IPS-20b (cell line): ENCODE measurements around the gene KDM6A.
"Not testable (repeated sequence)": the region's sequence is repeated elsewhere in the genome, so short reads cannot be mapped to it uniquely, and the experiment has no call there.

Experiments used
- H3K27ac ChIP-seq: one replicate; pipeline ENCODE4 v1.5.1; 2013; ENCODE audit warnings: low read length
- H3K27me3 ChIP-seq: 2 replicates; pipeline ENCODE4 v1.6.1; 2013; ENCODE audit warnings: mild to moderate bottlenecking, low read length, inconsistent platforms; ENCODE audit not compliant: insufficient read depth
- H3K36me3 ChIP-seq: 2 replicates; pipeline ENCODE4 v1.6.1; 2013; ENCODE audit warnings: low read depth, mild to moderate bottlenecking, inconsistent platforms, low read length, moderate library complexity; ENCODE audit not compliant: insufficient read depth
- H3K4me1 ChIP-seq: 2 replicates; pipeline ENCODE4 v1.6.1; 2013; ENCODE audit warnings: mild to moderate bottlenecking, control low read depth, inconsistent platforms, low read length, moderate library complexity; ENCODE audit not compliant: insufficient read depth
- H3K4me3 ChIP-seq: 2 replicates; pipeline ENCODE4 v1.5.1; 2013; ENCODE audit warnings: mild to moderate bottlenecking, low read length, inconsistent platforms
- H3K9ac ChIP-seq: 2 replicates; pipeline ENCODE4 v1.6.1; 2013; ENCODE audit warnings: low read depth, mild to moderate bottlenecking, inconsistent platforms, low read length, moderate library complexity
- H3K9me3 ChIP-seq: 2 replicates; pipeline ENCODE4 v1.6.1; 2013; ENCODE audit warnings: mild to moderate bottlenecking, low read depth, low read length, inconsistent platforms; ENCODE audit not compliant: insufficient read depth

Gene KDM6A

DNA sequence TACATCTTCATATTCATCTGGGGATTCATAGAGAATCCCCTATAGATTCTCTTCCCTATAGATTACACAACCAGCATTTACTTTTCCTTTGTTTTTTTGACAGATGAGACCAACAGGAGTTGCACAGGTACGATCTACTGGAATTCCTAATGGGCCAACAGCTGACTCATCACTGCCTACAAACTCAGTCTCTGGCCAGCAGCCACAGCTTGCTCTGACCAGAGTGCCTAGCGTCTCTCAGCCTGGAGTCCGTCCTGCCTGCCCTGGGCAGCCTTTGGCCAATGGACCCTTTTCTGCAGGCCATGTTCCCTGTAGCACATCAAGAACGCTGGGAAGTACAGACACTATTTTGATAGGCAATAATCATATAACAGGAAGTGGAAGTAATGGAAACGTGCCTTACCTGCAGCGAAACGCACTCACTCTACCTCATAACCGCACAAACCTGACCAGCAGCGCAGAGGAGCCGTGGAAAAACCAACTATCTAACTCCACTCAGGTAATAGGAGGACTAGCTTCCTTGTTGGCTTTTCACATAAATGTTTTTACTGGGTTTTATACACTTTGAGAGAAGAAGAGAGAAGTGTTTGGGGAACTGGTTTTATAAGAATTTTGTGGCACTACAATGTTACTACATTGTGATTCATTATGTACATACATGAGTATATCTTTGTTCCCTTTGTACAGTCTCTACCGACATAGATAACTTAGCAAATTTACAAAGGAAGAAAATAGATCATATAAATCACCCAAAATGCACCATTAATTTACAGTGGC lies 190.5 kb downstream of the KDM6A start:
- Histone ChIP-seq H3K9ac (no peak overlapping the region), H3K9me3 (no peaks in the 10 kb centered on the region), H3K4me1 (no peaks in the 10 kb centered on the region), H3K4me3 (no peak overlapping the region), H3K27ac (no peak overlapping the region), H3K36me3 (peaks cover 86% of the 10 kb centered on the region), H3K27me3 (no peaks in the 10 kb centered on the region)

DNA sequence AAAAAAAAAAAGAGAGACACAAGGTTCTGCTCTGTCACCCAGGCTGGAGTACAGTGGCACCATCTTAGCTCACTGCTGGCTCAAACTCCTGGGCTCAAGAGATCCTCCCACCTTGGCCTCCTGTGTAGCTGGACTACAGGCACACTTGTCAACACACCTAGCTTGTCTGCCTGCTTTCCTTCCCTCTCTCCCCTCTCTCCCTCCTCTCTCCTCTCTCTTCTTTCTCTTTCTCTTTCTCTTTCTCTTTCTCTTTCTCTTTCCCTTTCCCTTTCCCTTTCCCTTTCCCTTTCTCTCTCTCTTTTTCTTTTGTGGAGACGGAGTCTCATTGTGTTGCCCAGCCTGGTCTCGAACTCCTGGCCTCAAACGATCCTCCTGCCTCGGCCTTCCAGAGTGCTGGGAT lies 195.6 kb downstream of the KDM6A start:
- H3K4me1 ChIP-seq, result no peaks in the 10 kb centered on the region

DNA sequence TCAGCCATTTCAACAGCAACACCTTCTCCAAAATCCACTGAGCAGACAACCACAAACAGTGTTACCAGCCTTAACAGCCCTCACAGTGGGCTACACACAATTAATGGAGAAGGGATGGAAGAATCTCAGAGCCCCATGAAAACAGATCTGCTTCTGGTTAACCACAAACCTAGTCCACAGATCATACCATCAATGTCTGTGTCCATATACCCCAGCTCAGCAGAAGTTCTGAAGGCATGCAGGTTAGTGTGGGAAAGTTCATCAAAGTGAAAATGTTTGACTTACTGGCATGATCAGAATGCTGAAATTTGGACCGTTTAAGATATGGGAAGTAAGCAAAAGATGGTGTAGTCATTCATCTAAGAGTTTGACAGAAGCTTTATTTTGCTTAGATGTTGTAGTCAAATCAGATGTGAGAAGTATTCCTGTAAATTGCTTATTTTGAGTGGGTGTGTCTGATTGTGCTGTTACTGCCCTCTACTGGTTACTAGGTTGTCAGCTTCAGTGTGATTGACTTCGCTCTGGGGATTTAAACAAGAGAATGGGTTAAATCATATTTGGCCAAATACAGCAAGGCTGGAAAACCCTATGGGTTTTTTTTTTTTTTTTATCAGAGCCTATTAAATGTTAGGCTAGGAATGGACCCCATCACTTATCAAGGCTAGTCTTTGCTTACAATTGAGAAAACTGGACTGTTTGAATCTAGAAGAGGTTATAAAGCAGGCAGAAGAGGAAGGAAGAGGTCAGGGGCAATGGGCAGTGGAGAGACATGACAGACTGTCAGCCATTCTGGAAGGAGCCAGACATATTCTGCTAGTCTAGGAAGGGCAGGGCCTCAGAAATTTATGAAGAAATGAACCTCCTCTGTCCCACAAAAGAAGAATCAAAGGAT lies 197.4 kb downstream of the KDM6A start:
- H3K4me3 ChIP-seq, result no peak overlapping the region
- H3K36me3 ChIP-seq, result peaks cover 45% of the 10 kb centered on the region
- no peaks in the 10 kb centered on the region for H3K4me1 ChIP-seq
- no peaks in the 10 kb centered on the region for H3K9me3 ChIP-seq
- no peak overlapping the region for H3K27ac ChIP-seq
- no peaks in the 10 kb centered on the region for H3K27me3 ChIP-seq
- H3K9ac ChIP-seq, result no peak overlapping the region

More for the DNA sequence above, 195.6 kb downstream of the KDM6A start:
- Histone ChIP-seq H3K4me3 (no peak overlapping the region), H3K9me3 (no peaks in the 10 kb centered on the region), H3K36me3 (peaks cover 63% of the 10 kb centered on the region), H3K27ac (no peak overlapping the region), H3K9ac (no peak overlapping the region), H3K27me3 (no peaks in the 10 kb centered on the region)

DNA sequence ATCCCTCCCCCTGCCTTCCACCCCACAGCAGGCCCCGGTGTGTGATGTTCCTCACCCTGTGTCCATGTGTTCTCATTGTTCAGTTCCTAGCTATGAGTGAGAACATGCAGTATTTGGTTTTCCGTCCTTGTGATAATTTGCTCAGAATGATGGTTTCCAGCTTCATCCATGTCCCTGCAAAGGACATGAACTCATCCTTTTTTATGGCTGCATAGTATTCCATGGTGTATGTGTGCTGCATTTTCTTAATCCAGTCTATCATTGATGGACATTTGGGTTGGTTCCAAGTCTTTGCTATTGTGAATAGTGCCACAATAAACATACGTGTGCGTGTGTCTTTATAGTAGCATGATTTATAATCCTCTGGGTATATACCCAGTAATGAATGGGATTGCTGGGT lies 200.0 kb downstream of the KDM6A start:
- not testable (repeated sequence) for H3K9me3 ChIP-seq, H3K9ac ChIP-seq, H3K4me1 ChIP-seq, H3K27ac ChIP-seq, H3K27me3 ChIP-seq, H3K4me3 ChIP-seq
- peaks cover 49% of the 10 kb centered on the region for H3K36me3 ChIP-seq

DNA sequence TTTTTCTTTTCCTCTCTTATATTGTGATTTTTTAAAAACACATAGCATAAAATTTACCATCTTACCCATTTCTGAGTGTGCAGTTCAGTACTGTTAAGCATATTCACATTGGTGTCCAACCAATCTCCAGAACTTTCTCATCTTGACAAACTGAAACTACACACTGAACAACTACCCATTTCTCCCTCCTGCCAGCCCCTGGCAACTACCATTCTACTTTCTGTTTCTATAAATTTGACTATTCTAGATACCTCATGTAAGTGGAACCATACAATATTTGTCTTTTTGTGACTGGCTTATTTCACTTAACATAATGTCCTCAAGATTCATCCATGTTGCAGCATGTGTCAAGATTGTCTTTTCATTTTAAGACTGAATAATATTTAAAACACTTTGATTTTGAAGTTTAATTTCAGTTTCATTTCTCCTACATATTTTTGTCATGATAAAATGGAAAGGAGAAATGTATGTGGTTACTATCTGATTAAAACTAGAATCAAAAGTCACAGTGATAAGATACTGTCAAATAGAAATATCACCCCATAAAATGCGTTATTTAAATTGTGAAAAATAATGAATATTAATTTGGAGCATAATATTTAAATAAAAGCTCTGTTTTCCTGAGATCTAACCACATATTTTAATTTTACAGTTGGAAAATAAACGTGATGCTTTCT lies 204.9 kb downstream of the KDM6A start:
- Histone ChIP-seq H3K27ac (no peak overlapping the region), H3K4me1 (no peaks in the 10 kb centered on the region), H3K36me3 (peaks cover 62% of the 10 kb centered on the region), H3K27me3 (no peaks in the 10 kb centered on the region), H3K9me3 (no peaks in the 10 kb centered on the region), H3K4me3 (no peak overlapping the region), H3K9ac (no peak overlapping the region)

DNA sequence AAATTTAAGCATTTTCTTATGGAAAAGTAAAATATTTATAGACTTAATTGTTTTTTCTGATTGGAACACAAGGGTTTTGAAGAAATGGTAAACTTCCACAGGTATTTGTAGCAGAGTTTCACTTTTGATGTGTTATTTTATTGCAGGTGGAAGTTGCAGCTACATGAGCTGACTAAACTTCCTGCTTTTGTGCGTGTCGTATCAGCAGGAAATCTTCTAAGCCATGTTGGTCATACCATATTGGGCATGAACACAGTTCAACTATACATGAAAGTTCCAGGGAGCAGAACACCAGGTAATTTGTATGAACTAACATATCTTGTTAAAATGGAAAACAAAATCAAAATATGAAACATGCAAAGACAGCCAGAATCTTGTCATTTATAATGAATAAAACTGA lies 210.3 kb downstream of the KDM6A start:
- no peak overlapping the region for H3K4me3 ChIP-seq
- no peaks in the 10 kb centered on the region for H3K9me3 ChIP-seq
- no peaks in the 10 kb centered on the region for H3K4me1 ChIP-seq
- H3K27me3 ChIP-seq, result no peaks in the 10 kb centered on the region
- no peak overlapping the region for H3K9ac ChIP-seq
- H3K36me3 ChIP-seq, result peaks cover 88% of the 10 kb centered on the region
- no peak overlapping the region for H3K27ac ChIP-seq

DNA sequence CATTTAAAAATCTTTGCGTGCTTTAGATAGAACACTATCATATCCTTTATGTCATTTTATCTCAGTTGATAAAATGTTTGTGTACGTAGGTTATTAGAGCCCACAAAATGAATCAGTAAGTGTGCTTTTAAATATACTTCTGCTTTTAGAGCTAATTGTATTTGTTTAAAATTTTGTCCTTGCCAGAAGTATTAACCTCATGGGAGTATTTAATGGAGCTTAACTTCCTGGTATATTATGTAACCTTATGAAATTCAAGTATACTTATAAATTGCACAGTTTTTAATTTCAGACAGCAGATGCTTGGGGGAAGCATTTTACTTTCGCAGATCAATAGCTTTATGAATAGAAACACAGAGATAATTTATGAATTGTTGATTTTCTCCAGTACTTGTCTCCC lies 237.5 kb downstream of the KDM6A start:
- Histone ChIP-seq H3K9me3 (no peaks in the 10 kb centered on the region), H3K36me3 (peaks cover 77% of the 10 kb centered on the region), H3K4me3 (no peak overlapping the region), H3K9ac (no peak overlapping the region), H3K27me3 (no peaks in the 10 kb centered on the region), H3K4me1 (no peaks in the 10 kb centered on the region), H3K27ac (no peak overlapping the region)

DNA sequence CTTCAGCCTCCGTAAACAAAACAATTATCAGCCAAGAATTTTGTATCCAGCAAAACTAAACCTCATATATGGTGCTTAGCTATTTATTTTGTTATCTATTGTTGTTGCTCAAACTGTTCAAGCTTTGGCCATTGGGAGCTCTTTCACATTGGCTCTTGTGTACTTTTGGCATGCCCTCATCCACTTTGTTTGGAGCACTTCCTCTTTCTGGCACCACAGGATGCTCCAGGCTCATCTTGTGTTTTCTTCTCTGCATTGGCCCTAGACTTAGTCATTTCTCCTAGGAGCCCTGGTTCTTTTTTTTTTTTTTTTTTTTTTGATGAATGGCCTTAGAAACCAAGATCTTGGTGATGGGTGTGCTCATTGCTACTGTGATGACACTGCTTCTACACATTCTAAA lies 253.2 kb downstream of the KDM6A start:
- H3K9ac ChIP-seq, result no peak overlapping the region
- H3K9me3 ChIP-seq, result no peaks in the 10 kb centered on the region; the same call in 1 of the 2 replicates
- H3K4me3 ChIP-seq, result no peak overlapping the region
- H3K27ac ChIP-seq, result no peak overlapping the region
- H3K4me1 ChIP-seq, result no peaks in the 10 kb centered on the region
- H3K36me3 ChIP-seq, result no peaks in the 10 kb centered on the region
- no peaks in the 10 kb centered on the region for H3K27me3 ChIP-seq

DNA sequence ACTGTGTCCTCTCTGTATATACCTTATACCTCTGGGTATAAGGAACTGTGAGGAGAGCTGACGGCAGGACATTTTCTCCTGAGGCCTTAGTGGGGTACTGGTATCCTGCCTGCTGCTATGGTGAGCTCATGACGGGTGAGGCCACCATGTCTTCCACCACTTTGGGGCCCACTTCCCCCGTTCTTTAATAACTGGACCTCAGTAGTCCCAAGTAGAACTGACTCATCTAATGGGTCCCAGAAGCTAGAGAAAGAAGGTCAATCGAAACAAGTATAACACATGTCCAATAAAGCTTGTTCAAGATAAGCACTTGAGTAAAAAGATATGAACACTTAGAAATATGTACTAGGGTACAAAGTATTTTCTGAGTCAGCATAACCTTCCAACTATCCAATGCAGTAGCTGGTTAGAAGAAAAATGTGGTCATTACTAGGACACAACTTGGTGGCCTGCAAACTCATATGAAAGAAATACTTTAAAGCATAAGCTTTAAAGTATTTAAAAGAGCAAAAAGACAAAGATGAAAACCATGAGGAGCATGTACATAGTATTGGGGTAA lies 256.0 kb downstream of the KDM6A start:
- no peaks in the 10 kb centered on the region; the same call in 1 of the 2 replicates for H3K9me3 ChIP-seq
- H3K9ac ChIP-seq, result no peak overlapping the region
- H3K27me3 ChIP-seq, result no peaks in the 10 kb centered on the region
- no peak overlapping the region for H3K27ac ChIP-seq
- no peaks in the 10 kb centered on the region for H3K4me1 ChIP-seq
- H3K36me3 ChIP-seq, result no peaks in the 10 kb centered on the region
- no peak overlapping the region for H3K4me3 ChIP-seq

DNA sequence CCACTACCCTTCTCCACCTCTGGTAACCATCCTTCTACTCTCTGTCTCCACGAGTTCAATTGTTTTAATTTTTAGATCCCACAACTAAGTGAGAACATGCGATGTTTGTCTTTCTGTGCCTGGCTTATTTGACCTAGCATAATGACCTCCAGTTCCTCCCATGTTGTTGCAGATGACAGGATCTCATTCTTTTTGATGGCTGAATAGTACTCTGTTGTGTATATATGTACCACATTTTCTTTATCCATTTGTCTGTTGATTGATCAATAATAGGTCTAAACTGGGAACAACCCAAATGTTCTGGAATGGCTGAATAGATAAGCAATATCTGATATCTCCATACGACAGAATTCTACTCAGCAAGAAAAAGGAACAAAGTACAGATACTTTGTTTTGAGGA lies 260.5 kb downstream of the KDM6A start:
- Histone ChIP-seq H3K27ac (no peak overlapping the region), H3K9me3 (no peaks in the 10 kb centered on the region)

DNA sequence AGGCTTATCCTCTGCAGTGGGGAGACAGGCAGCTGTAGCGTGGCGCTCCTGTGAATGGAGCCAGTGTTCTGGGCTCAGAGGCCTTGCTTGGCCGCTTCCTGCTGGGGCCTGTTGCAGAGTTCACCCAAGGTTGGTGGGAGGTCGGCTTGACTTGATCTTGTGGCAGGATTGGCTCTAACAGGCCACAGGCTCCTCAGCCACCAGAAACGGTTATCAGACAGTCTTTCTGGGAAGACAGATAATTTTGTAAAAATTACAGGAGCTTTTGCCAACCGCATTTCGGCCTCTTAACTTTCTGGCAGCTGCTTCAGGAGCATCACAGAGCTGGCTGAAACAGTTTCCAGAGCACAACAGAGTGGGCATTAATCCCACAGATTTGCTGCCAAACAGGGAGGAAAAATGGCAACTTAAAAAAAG lies 261.3 kb downstream of the KDM6A start:
- Histone ChIP-seq H3K4me1 (no peaks in the 10 kb centered on the region), H3K27ac (no peak overlapping the region), H3K9me3 (no peaks in the 10 kb centered on the region), H3K4me3 (no peak overlapping the region), H3K9ac (no peak overlapping the region), H3K36me3 (no peaks in the 10 kb centered on the region), H3K27me3 (no peaks in the 10 kb centered on the region)

More for the DNA sequence above, 260.5 kb downstream of the KDM6A start:
- Histone ChIP-seq H3K4me1 (no peaks in the 10 kb centered on the region), H3K4me3 (no peak overlapping the region), H3K27me3 (no peaks in the 10 kb centered on the region), H3K9ac (no peak overlapping the region), H3K36me3 (no peaks in the 10 kb centered on the region)
